Stimulated activated CD4-positive, alpha-beta T cell treated with anti-CD3 and anti-CD28 coated beads, Interleukin-1b, Interleukin-23, amount 100 ng/mL, for 24 hours (primary cell): Measurements from ENCODE around the gene CHST1.
A peak's percentile ranks its signal among the peaks of the same experiment; 100 is the strongest.

Source experiments
- DNase-seq, 4 experiments: peaks; one replicate each; pipeline ENCODE4 v3.0.0-alpha.2; 2020; ENCODE audit warnings: low read depth in 4 of 4, low spot score in 1 of 4

The CHST1 gene

DNA sequence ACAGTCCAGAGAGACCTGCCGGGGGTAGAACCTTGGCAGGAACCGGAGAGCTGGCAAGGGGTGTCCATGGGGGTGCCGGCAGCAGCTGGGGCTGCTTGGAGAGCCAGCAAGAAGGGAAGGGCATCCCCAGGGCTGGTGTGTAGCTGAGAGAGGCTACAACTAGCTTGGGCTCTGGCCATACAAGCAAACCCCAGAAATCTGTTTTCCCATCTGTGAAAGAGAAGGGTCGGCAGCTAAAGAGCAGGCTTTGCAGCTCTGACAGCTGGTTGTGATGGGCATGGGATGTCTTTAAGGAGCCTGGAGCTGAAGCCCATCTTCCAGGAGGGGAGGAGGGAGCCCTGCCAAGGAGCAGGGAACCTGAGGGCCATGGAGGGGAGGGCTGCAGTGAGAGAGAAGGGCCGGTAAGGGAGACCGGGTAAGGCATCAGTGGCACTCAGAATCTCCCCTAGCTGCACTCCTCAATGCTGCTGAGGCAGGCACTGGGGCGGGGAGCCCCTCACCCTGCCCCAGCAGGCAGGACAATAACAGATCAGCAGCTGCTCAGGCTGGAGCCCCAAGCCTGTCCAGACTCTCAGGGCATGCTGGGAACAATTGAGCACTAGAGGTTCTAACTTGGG, 3.9 kb downstream of the CHST1 start:
- DNase-seq: no peak

GRCh38 chr11:45660729-45661438, 4.5 kb downstream of the CHST1 start:
- DNase-seq: no peak

DNA sequence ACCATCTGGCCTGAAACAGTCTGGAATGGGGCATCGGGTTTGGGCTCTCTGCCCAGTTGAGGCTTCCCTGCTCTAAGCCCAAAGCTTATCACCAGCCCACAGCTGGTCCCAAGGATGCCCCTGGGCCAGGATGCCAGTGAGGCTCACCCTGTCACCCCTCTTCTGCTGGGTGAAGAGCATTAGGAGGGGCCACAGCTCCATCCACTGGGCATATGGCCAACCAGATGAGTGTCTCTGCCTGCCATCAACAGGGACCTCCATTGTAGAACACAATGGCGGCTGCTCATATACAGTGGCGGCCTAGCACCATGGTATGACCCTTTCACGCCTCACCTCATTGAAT, 5.6 kb downstream of the CHST1 start:
- no peak for DNase-seq

DNA sequence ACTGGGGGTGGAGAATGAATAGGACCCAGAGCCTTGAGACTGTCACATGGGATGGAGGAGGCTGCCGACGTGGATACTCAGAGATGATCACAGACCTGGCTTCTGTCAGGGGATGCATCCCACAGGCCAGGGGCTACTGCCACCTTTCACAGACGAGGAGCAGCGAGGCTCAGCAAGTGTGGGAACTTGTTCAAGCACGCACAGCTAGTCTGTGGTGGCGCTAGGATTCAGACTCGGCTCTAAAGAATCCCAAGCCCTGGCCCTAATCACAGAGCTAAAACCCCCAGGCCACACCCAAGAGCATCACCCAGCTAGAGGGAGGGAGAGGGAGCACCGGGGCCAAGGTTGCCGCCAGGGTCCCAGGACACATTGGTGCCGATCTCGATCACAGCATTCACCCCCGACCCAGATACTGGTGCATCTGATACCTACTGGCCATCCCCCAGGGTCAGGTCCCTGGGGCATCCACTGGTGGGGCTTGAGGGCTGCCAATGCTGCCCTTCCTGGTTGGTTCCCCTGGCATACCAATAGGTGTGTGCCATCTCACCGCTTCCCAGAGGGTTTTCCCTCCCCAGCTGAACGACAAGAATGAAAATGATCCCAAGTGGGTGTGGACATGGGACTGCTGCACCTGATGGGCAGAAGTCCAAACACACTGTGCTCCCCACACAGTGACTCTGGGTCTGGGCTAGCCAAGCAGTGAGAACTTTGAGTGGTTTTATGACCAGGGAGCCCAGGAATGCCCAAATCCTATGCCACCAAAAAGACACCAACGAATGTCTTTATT, 6.2 kb downstream of the CHST1 start:
- no peak for DNase-seq

- no peak for DNase-seq
Measured at GRCh38 chr11:45658292-45658991, 7.0 kb downstream of the CHST1 start.

DNA sequence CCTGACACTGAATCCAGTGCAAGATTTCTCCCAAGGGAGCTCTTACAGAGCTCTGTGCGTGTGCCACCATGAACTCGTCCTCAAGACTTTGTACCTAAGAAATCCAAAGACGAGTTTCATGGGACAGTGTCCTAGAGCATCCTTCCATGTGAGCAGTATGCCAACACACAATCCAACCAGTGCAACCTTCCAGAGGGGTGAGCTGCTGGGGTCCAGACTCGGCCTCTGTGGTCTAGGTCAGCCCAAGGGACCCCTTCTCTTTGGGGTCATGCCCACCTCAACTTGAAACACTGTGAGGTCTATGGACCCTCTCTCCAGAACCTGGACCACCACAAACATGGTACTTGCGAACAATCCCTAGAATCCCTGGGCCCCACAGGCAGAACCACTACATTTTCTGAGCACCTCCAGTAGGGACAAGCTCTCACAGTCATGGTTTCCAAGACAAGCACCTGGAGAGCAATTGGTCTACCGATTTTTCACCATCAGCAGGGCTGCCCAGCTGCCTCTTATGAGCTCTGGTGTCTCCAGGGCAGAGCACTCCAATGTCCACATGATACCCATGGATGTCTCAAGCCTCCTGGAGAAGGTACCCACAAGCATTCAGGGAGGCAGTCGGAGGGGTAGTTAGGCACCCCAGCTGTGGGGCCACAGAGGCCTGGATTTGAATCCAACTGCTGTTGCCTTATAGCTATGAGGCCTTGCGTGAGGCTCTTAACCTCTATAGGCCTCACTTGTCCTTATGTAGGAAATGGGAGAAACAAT, 7.7 kb downstream of the CHST1 start:
- no peak for DNase-seq

DNA sequence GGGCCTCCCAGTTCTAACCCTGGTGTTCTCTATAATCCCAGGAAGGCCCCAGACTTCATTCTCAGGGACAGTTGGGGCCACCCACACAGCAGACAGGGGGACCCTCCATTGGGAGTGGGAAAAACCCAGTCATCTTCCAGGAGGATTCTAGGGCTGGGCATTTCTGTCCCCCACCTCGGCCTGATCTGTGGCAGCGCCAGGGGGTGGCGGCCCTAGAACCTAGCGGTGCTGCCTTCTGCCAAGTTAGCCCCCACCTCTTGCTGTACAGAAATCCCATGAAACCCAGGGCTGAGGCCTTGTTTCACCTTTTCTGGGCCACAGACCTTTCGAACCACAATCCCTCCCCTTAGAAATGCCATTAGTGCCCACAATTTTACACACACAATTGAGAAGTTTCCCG, 9.6 kb downstream of the CHST1 start:
- no peak for DNase-seq

DNA sequence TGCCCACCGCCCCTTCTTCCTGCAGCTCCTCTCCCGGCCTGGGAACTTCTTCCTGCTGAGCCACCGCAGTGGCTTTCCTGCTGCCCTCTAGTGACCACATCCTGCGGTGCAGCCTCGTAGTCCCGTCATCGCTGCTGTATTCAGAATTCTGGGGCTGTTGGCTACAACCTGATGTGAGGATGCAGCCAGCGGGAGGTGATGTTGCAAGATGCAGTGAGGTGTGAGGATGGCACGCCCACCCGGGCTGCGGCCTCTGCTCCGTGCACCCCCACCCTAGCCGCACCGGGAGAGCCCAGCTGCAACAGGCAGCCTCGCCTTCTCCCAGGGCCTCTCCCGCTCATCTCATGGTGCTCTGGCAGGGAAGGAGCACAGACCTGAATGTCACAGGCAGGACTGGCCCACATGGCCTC, 10.1 kb downstream of the CHST1 start:
- DNase-seq: peak; percentile 17 to 60 (median 38)

GRCh38 chr11:45655012-45655283, 10.5 kb downstream of the CHST1 start:
- no peak for DNase-seq

GRCh38 chr11:45654231-45655011, 11.0 kb downstream of the CHST1 start:
- DNase-seq: no peak

DNA sequence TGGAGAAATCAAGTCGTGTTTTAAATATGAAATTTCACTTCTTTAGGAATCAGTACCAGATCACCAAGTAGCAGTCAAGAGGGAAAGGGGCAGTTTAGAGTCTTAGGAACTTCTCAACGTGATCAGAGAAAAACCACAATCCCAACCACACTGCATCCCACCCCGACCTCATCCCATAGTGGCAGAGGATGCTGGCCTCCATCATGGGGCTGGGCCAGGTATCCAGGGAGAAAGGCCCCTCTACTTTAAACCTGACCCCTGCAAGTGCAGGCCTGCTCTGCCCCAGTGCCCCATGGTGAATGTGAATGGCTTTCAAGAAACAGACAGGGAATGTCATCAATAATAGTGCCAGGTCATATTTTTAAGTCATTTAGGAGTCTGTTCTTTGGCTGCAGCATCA, 12.1 kb downstream of the CHST1 start:
- DNase-seq: no peak

DNA sequence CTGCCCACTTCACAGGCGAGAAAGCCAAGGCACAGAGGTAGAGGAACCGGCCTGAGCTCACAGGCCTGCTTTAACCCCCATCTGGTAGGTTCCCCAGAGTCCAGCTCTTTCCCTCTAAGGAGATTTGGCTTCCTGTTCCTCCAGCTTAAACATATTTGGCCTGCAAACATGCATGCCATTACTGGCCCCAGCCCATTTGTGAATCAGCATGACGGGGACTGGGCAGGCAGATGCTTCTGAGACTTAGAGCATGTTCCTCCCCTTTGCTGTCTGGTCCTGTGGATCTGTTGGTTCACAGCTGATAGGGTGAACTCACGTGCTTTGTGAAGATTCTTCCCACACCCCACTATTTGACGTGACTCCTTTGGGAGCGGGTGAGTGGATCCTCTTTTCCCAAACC, 12.6 kb downstream of the CHST1 start:
- DNase-seq: no peak

DNA sequence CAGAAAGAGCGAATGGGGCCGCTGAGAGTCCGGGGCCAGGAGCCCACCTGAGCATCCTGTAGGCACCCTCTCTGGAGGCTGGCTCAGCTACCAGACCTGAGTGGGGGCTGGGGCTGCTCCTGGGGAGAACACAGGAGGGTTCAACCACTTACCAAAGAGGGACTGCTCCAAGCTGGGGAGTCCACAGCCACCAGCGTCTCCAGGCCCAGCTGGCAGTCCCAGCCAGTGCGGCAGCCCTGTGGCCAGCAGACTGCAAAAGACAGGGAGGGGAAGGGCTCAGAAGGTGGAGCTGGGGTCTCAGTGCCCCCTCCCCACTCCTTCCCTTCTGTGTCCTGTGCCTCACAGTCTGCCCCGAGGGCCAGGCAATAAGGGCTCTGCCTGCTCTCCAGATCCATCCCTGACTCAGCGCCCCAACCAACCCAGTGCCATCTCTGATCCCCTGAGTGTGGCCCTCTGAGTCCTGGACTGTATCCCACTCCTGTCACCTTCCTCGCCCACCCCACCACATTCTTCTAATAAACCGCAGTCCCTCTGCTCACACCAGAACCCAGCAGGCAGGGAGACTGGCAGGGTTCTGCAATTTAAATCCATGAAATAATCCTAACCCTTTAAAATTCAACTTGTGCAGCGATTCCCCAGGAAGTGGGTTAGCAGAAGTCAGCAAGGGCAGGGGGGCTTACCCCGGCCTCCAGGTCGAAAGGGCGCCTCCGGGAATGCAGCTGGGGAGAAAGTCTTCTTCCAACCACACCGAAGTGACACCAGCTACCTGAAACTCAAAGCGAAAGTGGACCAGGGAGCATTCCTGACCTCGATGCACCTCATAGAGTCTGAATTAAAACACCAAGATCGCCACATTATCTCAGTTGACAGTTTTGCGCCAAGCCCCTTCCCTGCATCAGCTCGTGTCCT, 13.3 kb downstream of the CHST1 start:
- no peak for DNase-seq

DNA sequence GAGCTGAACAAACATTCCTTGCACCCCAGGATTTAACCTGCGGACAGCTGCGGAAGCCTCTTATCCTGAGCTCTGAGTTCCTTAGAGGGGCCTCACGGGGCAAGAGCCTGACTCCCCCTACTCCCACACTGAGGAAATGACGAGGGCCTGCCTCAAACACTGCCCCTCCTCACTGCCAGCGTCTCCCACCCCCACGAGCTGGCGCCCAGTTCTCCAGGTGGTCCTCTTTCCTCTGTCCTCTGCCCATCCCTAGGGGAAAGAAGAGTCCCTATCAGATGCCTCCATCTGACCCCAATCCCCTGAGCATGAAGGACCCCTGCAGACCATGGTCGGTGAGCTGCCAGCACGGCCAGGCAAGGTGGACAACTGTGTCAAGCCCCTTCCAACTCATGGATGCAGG, 14.3 kb downstream of the CHST1 start:
- DNase-seq: no peak

DNA sequence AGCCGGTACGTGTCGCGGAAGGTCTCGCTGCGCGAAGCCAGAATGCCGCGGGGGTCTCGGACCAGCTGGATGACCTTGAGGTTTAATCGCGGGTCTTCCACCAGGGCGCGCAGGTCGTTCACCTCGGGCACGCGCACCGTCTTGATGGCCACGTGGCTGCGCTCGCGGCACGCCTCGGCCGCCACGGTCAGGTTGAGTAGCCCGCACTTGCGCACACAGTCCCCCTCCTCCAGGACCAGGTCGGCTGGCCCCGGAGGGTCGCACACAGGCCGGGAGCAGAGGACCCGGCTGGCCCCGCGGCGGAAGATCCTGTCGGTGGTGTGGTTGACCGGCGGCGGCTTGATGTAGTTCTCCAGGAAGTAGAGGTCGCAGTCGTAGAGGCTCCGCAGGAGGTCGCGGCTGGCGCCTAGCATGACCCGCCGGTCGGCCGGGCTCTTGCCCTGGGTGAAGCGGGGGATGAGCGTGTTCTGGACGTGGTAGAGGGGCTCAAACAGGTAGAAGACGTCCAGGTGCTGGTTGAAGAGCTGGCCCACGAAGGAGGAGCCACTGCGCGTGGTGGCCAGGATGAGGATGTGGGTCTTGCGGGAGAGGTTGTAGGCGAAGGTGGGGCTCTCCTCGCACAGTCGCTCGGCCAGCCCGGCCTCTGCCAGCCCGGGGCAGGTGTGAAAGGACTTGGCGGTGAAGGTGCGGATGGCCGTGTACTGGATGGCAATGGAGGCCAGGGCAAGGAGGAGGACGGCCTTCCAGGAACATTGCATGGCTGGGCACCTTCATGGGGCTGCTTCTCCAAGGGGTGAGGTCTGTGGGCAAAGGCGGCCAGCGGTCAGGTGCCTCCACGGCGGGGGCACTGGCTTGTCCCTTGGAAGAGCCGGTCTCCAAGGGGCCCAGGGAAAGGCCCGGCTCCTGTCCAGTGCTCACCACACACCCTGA, 15.0 kb downstream of the CHST1 start:
- no peak for DNase-seq

DNA sequence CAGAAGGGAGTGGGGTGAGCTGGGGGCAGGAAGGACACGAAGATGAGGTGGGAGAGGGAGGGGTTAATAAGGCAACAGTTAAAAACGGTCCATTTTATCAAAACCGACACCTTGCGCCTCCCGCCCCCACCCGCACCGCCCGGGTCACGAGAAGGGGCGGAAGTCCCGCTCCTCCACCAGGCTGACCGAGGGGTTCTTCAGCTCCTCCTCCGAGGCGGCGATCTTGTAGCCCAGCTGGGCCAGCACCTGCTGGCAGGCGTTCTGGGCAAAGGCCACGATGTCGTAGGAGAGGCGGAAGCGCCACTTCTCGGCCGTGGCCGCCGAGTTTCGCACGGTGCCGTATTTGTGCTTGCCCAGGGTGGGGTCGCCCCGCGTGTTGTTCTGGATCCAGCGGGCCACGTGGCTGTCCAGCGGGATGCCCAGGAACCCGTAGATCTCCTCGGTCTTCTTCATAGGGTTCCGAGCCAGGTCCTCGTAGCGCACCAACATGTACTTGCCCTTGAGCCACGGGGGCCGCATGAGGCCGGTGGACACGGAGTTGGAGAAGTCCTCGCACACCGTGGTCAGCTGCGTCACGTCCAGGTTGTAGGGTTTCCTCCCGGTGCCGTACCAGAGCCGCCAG, 15.8 kb downstream of the CHST1 start:
- no peak for DNase-seq

DNA sequence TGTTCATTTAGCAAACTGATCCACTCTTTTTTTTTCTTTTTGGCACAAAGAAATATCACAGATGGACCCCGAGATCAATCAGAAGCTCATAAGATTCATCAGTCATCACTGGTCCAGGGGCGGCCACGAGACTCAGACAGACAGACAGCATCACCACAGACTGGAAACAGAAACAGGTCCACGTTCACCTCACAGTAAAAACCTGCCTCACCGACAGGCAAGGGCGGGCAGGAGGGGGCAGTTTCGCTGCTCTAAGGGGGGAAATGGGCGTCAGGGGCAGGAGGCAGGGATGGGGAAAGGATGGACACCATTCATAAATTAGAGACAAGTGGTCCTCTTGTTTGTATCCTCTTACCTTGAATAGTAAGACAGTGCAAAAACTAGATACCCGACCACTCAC, 16.5 kb downstream of the CHST1 start:
- no peak for DNase-seq

- no peak for DNase-seq
Measured at GRCh38 chr11:45647786-45648185, 17.6 kb downstream of the CHST1 start.
